ENCODE data around the gene CAMSAP2. TPM values are rescaled to one million over a fixed set of nuclear protein-coding genes. Genes with fewer than 3 reads are reported as not detected.

Gene CAMSAP2
- total and polyA plus RNA-seq, 2 of the 8 experiments (the other 6 are each of a cell fraction or from before 2014, with no cell fraction given): 4.2 to 27.6 TPM

DNA sequence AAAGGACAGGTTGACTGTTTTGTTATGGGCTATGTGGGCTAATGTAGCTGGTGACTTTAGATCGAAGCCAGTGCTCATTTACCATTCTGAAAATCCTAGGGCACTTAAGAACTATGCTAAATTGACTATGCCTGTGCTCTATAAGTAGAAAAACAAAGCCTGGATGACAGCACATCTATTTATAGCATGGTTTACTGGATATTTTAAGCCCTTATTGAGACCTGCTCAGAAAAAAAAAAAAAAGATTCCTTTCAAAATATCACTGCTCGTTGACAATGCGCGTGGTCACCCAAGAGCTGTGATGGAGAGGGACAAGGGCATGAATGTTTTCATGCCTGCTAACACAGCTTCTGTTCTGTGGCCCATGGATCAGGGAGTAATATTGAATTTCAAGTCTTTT, 48.1 kb downstream of the CAMSAP2 start:
- Histone ChIP-seq H2BK20ac (ENCODE audit: low read length) (no peak overlapping the region), H3K79me1 (ENCODE audit: low read depth, low read length) (no peaks in the 10 kb centered on the region), H3K27me3 (replicated peaks in 1 of 4; ENCODE audit: control insufficient read depth in 3 of 4, extremely low read depth in 1 of 4, insufficient read depth in 3 of 4, low read length in 3 of 4) (no peaks in the 10 kb centered on the region), H3K23me2 (ENCODE audit: low read depth, low read length) (no peaks in the 10 kb centered on the region), H3K9ac (replicated peaks in 1 of 4; ENCODE audit: extremely low read depth in 1 of 4, low read depth in 3 of 4, low read length in 3 of 4) (no peak overlapping the region), H4K20me1 (replicated peaks in 1 of 2; ENCODE audit: control insufficient read depth in 1 of 2, insufficient read depth in 2 of 2, low read length in 2 of 2) (no peaks in the 10 kb centered on the region), H3K23ac (ENCODE audit: insufficient read length) (no peak overlapping the region), H4K8ac (ENCODE audit: extremely low read depth, insufficient read depth, low read length) (no peak overlapping the region), H3K4me2 (ENCODE audit: insufficient read depth in 1 of 2, low read depth in 2 of 2, low read length in 2 of 2) (no peak overlapping the region), H2BK15ac (ENCODE audit: low read length) (no peak overlapping the region), H3K79me2 (ENCODE audit: control insufficient read depth in 1 of 2, insufficient read depth in 2 of 2, low read length in 2 of 2) (peaks cover 0 to 9% of the 10 kb centered on the region in 2 experiments; a peak in 2 of 4 replicates), H3K56ac (replicated peaks; ENCODE audit: insufficient read length, low read depth, low read length) (no peak overlapping the region), H4K5ac (ENCODE audit: insufficient read length, low read depth, low read length) (no peak overlapping the region), H3K4ac (replicated peaks; ENCODE audit: insufficient read length, low read depth, low read length) (no peak overlapping the region), H2AFZ (ENCODE audit: low read length) (no peak overlapping the region), H2BK12ac (ENCODE audit: low read depth, low read length) (no peak overlapping the region), H2AK5ac (ENCODE audit: low read depth, low read length) (no peak overlapping the region), H3K4me3 (ENCODE audit: extremely low read depth in 1 of 4, insufficient read depth in 2 of 4, low read depth in 3 of 4, low read length in 4 of 4) (no peak overlapping the region), H2BK120ac (replicated peaks; ENCODE audit: low read depth, low read length) (no peak overlapping the region), H3K36me3 (ENCODE audit: control insufficient read depth in 2 of 4, insufficient read depth in 4 of 4, low read length in 3 of 4) (peaks cover 0 to 12% (median 4%) of the 10 kb centered on the region in 4 experiments; a peak in 3 of 8 replicates), H3K4me1 (replicated peaks in 1 of 4; ENCODE audit: control insufficient read depth in 3 of 4, insufficient read depth in 4 of 4, low read length in 3 of 4) (no peaks in the 10 kb centered on the region), H3K14ac (ENCODE audit: insufficient read length) (no peak overlapping the region), H3K9me3 (ENCODE audit: insufficient read depth in 2 of 2, low read depth in 1 of 2, low read length in 1 of 2) (peaks cover 3 to 4% of the 10 kb centered on the region in 2 experiments; a peak in 2 of 4 replicates), H3K18ac (ENCODE audit: extremely low read depth, low read length) (no peak overlapping the region), H2BK5ac (ENCODE audit: low read depth, low read length) (no peak overlapping the region), H4K91ac (replicated peaks; ENCODE audit: insufficient read length, low read length) (no peak overlapping the region), H3K27ac (ENCODE audit: low read depth, low read length) (no peak overlapping the region)
- no peak for DNase-seq (ENCODE audit: low read depth in 1 of 2, low spot score in 2 of 2)
- no peak for FAIRE-seq
- TF ChIP-seq KDM5A (IDR thresholded peaks at IDR 0.05; ENCODE audit: low read length) (no peak), JUND (IDR thresholded peaks at IDR 0.05; ENCODE audit: low read length) (no peak), GTF2F1 (IDR thresholded peaks at IDR 0.05; ENCODE audit: borderline replicate concordance, low read depth, low read length) (no peak)
- ChIA-PET CTCF (ENCODE audit: partially characterized antibody) (interaction anchor here (0.6 to 1.3 kb wide), 3 partner anchors 9 to 16 kb away, joined by 3 to 4 read pairs (median 3); no protein-coding TSS in a partner anchor), POLR2A (ENCODE audit: partially characterized antibody) (no interaction called here)
- 92% methylated on average over 4 of the region's 4 CpGs; no CpG with 5 or more reads in 1 of the 2 experiments for WGBS, 2 experiments (ENCODE audit: extremely low coverage in 1 of 2, insufficient coverage in 1 of 2, insufficient read length in 1 of 2, insufficient replicate concordance in 2 of 2, low coverage in 1 of 2, low lambda C conversion rate in 2 of 2, missing lambda C conversion rate in 1 of 2)
